ENCODE data around the gene COA1. TPM values are rescaled to one million over a fixed set of nuclear protein-coding genes. Genes with fewer than 3 reads are reported as not detected.

The COA1 gene
- total RNA-seq, 1 donor from 2014 or later, result 85.1 TPM

- DNase-seq (ENCODE audit: low spot score, unreplicated experiment), result no peak
- H3K9me3 Mint-ChIP-seq (ENCODE audit: low read depth), result peaks cover 7% of the 10 kb centered on the region
These were observed 75.9 kb downstream of the COA1 start for GRCh38 chr7:43653466-43653865.

DNA sequence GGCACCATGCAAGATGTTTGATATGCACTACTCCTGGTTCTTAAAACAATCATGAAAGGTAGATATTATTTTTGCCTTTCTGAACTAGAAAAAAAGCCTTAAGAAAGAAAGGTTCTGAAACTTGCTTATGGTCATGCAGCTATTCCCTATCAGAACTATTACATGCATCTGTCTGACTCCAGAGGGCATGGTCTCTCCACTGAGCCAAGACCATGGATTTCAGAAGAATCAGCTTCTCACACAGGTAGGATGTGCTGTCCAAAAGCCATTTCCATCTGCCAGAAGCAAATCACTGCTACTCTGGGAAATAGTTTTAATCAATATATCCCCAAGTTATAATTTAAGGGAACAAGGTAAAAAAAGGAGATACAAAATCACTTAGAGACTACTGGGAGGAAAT lies 77.0 kb downstream of the COA1 start:
- Mint-ChIP-seq H3K27ac (peak overlapping the region; percentile 67), H3K9me3 (ENCODE audit: low read depth) (peaks cover 4% of the 10 kb centered on the region), H3K4me1 (ENCODE audit: low read depth) (peaks cover 3% of the 10 kb centered on the region), H3K4me3 (ENCODE audit: low read depth) (no peak overlapping the region), H3K27me3 (no peaks in the 10 kb centered on the region), H3K36me3 (ENCODE audit: insufficient read depth) (peaks cover 26% of the 10 kb centered on the region)
- TF ChIP-seq, protein P1, sequence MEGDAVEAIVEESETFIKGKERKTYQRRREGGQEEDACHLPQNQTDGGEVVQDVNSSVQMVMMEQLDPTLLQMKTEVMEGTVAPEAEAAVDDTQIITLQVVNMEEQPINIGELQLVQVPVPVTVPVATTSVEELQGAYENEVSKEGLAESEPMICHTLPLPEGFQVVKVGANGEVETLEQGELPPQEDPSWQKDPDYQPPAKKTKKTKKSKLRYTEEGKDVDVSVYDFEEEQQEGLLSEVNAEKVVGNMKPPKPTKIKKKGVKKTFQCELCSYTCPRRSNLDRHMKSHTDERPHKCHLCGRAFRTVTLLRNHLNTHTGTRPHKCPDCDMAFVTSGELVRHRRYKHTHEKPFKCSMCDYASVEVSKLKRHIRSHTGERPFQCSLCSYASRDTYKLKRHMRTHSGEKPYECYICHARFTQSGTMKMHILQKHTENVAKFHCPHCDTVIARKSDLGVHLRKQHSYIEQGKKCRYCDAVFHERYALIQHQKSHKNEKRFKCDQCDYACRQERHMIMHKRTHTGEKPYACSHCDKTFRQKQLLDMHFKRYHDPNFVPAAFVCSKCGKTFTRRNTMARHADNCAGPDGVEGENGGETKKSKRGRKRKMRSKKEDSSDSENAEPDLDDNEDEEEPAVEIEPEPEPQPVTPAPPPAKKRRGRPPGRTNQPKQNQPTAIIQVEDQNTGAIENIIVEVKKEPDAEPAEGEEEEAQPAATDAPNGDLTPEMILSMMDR (IDR thresholded peaks at IDR 0.05; ENCODE audit: unreplicated experiment), result no peak
- no peak for DNase-seq (ENCODE audit: low spot score, unreplicated experiment)

More at GRCh38 chr7:43653466-43653865, 75.9 kb downstream of the COA1 start:
- Mint-ChIP-seq H3K36me3 (ENCODE audit: insufficient read depth) (peaks cover 30% of the 10 kb centered on the region), H3K27me3 (no peaks in the 10 kb centered on the region), H3K27ac (no peak overlapping the region), H3K4me1 (ENCODE audit: low read depth) (peaks cover 7% of the 10 kb centered on the region), H3K4me3 (ENCODE audit: low read depth) (no peak overlapping the region)
- TF ChIP-seq, protein P1 (IDR thresholded peaks at IDR 0.05; ENCODE audit: unreplicated experiment), result no peak

DNA sequence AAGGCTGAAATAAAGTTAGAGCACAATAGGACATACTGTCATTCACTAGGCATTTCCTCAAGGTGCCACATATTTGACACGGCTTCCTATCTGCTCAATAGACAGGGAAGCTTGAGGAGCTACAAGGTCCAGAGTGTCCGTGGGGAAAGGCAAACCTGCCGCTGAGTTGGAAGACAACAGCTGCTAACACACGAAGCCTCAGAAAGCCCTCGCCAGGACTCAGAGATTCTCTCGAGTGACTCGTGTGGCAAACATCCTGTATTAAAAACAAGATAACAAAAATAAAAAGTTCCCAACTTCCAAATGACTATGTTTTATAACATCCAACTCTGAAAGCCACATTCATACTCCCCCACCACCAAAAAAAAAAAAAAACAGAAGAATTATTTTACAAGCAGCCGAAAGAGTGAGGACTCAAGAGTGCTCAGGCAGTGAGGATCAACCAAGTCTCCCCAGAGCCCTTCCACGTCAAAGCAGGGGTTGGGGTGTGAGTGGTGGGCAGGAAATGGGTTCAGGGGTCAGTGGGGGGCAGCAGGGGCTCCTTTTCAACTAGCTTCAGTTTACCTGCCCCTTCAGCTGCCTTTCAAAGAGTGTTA lies 78.8 kb downstream of the COA1 start:
- peaks cover 1% of the 10 kb centered on the region for H3K4me1 Mint-ChIP-seq (ENCODE audit: low read depth)

DNA sequence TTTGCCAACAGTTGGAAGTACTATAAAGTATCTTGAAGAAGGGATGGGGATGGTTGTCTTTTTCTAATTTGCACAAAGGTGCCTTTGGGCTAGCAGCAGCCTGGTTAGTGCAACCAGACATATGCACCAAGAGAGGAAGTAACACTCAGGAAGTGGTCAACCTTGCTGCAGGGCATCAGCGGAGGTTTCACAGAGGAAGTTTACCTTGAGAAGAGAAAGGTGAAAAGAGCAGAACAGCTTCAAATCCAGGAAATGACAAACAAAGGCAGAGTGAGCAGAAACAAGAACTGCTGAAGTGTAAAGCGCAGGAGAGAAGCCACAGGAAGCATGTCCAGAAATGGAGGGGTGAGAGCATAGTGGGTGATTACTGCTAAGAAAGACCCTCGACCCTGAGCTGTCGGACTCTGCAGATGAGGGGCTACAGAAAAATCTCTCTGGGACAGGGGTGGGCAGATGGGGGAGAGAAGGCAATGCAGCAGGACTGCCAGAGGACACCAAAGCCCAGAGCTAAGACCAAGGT lies 79.5 kb downstream of the COA1 start:
- Mint-ChIP-seq H3K36me3 (ENCODE audit: insufficient read depth) (peaks cover 30% of the 10 kb centered on the region), H3K4me1 (ENCODE audit: low read depth) (peaks cover 1% of the 10 kb centered on the region), H3K9me3 (ENCODE audit: low read depth) (no peaks in the 10 kb centered on the region), H3K4me3 (ENCODE audit: low read depth) (no peak overlapping the region), H3K27me3 (no peaks in the 10 kb centered on the region), H3K27ac (no peak overlapping the region)
- TF ChIP-seq, protein P1 (IDR thresholded peaks at IDR 0.05; ENCODE audit: unreplicated experiment), result no peak
- no peak for DNase-seq (ENCODE audit: low spot score, unreplicated experiment)

More for the DNA sequence above, 78.8 kb downstream of the COA1 start:
- Mint-ChIP-seq H3K9me3 (ENCODE audit: low read depth) (no peaks in the 10 kb centered on the region), H3K36me3 (ENCODE audit: insufficient read depth) (peaks cover 30% of the 10 kb centered on the region), H3K27ac (no peak overlapping the region), H3K27me3 (no peaks in the 10 kb centered on the region), H3K4me3 (ENCODE audit: low read depth) (no peak overlapping the region)
- TF ChIP-seq, protein P1 (IDR thresholded peaks at IDR 0.05; ENCODE audit: unreplicated experiment), result no peak
- DNase-seq (ENCODE audit: low spot score, unreplicated experiment), result no peak

GRCh38 chr7:43648473-43649406 lies 80.6 kb downstream of the COA1 start:
- TF ChIP-seq, protein P1 (IDR thresholded peaks at IDR 0.05; ENCODE audit: unreplicated experiment), result no peak
- H3K36me3 Mint-ChIP-seq (ENCODE audit: insufficient read depth), result peaks cover 28% of the 10 kb centered on the region
- H3K4me1 Mint-ChIP-seq (ENCODE audit: low read depth), result peaks cover 1% of the 10 kb centered on the region
- no peaks in the 10 kb centered on the region for H3K9me3 Mint-ChIP-seq (ENCODE audit: low read depth)
- no peak for DNase-seq (ENCODE audit: low spot score, unreplicated experiment)
- peak overlapping the region; percentile 71 for H3K27ac Mint-ChIP-seq
- H3K4me3 Mint-ChIP-seq (ENCODE audit: low read depth), result no peak overlapping the region
- no peaks in the 10 kb centered on the region for H3K27me3 Mint-ChIP-seq

Measured in progenitor cell of endocrine pancreas (in vitro differentiated cells).